IPS DF 6.9 (cell line): ENCODE measurements around the gene MTMR10.

Source experiments
- DNase-seq: peaks from one replicate; pipeline ENCODE4 v3.0.0-alpha.2; 2013; ENCODE audit warnings: low read depth, low spot score
- H3K27ac ChIP-seq: one replicate; pipeline ENCODE4 v1.5.1; 2013; ENCODE audit warnings: low read length, control low read depth
- H3K27me3 ChIP-seq: 2 replicates; pipeline ENCODE4 v1.6.1; 2013; ENCODE audit warnings: mild to moderate bottlenecking, low read length; ENCODE audit not compliant: control insufficient read depth, insufficient read depth
- H3K36me3 ChIP-seq: 2 replicates; pipeline ENCODE4 v1.6.1; 2013; ENCODE audit warnings: low read length; ENCODE audit not compliant: control insufficient read depth, insufficient read depth
- H3K4me1 ChIP-seq: 2 replicates; pipeline ENCODE4 v1.6.1; 2013; ENCODE audit warnings: low read length; ENCODE audit not compliant: control insufficient read depth, insufficient read depth
- H3K4me3 ChIP-seq: 2 replicates; pipeline ENCODE4 v1.5.1; 2013; ENCODE audit warnings: mild to moderate bottlenecking, low read length
- H3K9me3 ChIP-seq: 2 replicates; pipeline ENCODE4 v1.6.1; 2013; ENCODE audit warnings: low read length, inconsistent platforms; ENCODE audit not compliant: control insufficient read depth, insufficient read depth
- WGBS: extraction: QIAGEN DNeasy Blood & Tissue Kit; methylation state at CpG from one replicate; pipeline ENCODE4 v1.1.7; 2013; ENCODE audit warnings: mixed read lengths, missing lambda C conversion rate; ENCODE audit not compliant: insufficient read length, insufficient coverage; 5-methylcytosine and 5-hydroxymethylcytosine counted together

MTMR10 gene

DNA sequence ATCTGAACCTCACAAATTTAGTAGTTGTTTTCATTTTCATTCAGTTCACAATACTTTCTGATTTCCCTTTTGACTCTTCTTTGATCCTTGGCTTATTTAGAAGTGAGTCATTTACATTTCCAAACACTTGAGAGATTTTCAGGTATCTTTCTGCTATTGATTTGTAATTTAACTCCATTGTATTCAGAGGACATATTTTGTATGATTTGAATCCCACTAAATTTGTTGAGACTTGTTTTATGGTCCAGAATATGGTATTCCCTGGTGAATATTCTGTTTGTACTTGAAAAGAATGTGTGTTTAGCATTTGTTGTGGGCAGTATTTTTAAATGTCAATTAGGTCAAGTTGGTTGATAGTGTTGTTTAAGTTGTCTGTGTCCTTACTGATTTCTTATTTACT, 58.1 kb downstream of the MTMR10 start:
- Histone ChIP-seq H3K4me3 (no peak overlapping the region), H3K36me3 (peaks cover 12% of the 10 kb centered on the region), H3K27me3 (no peaks in the 10 kb centered on the region), H3K27ac (no peak overlapping the region), H3K4me1 (no peaks in the 10 kb centered on the region), H3K9me3 (no peaks in the 10 kb centered on the region)
- DNase-seq, result no peak

GRCh38 chr15:30930422-30930821, 61.0 kb downstream of the MTMR10 start:
- H3K9me3 ChIP-seq, result no peaks in the 10 kb centered on the region
- H3K27ac ChIP-seq, result no peak overlapping the region
- no peak overlapping the region for H3K4me3 ChIP-seq
- no CpG with 5 or more reads among the region's 8 CpGs for WGBS
- H3K4me1 ChIP-seq, result no peaks in the 10 kb centered on the region
- DNase-seq, result no peak
- H3K36me3 ChIP-seq, result peaks cover 17% of the 10 kb centered on the region
- no peaks in the 10 kb centered on the region for H3K27me3 ChIP-seq

DNA sequence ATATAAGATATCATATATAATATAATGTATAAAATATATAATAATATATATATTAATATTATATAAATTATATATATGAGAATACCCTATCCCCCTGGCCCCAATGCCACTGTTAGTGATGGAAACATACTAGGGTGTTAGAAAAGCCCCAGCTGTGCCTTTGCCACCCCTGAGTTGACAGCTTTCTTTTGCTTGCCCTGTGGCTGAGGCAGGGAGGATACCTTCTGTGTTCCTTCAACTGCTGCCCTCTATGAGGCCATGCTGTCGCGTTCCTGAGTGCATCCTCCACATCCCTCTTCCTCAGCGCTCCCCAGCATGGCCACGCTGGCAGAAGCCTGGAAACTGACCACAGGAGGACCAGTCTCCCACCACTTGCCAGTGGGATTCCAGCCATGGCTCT, 61.4 kb downstream of the MTMR10 start:
- Histone ChIP-seq H3K27ac (no peak overlapping the region), H3K36me3 (peaks cover 21% of the 10 kb centered on the region), H3K9me3 (no peaks in the 10 kb centered on the region), H3K27me3 (no peaks in the 10 kb centered on the region), H3K4me3 (no peak overlapping the region), H3K4me1 (no peaks in the 10 kb centered on the region)
- WGBS, result no CpG with 5 or more reads among the region's 4 CpGs
- no peak for DNase-seq

GRCh38 chr15:30929064-30929669, 62.3 kb downstream of the MTMR10 start:
- no peak overlapping the region for H3K27ac ChIP-seq
- DNase-seq, result no peak
- no peaks in the 10 kb centered on the region for H3K9me3 ChIP-seq

DNA sequence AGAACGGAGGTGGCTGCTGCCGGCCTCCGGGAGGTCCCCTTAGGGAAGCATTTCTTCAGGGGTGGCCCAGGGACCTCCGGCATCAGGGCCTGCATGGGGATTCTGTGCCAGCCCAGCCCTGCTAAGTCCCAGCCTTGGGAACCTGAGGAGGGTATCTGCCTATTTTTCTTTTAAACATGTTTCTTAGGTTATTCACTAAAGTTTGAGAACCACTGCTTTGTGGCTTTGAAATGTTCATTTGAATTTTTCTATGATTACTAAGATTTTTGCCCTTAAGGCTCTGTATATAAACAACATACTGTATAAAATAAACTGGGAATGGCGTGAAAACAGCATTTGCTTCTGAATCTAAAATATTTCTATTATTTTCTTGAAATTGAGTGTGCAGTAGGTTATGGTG, 63.4 kb downstream of the MTMR10 start:
- Histone ChIP-seq H3K4me3 (no peak overlapping the region), H3K4me1 (peaks cover 2% of the 10 kb centered on the region; the same call in 1 of the 2 replicates), H3K27ac (no peak overlapping the region), H3K9me3 (no peaks in the 10 kb centered on the region), H3K27me3 (no peaks in the 10 kb centered on the region), H3K36me3 (peaks cover 29% of the 10 kb centered on the region)
- WGBS, result no CpG with 5 or more reads among the region's 5 CpGs
- DNase-seq, result no peak

More at GRCh38 chr15:30929064-30929669, 62.3 kb downstream of the MTMR10 start:
- no CpG with 5 or more reads among the region's 10 CpGs for WGBS
- H3K36me3 ChIP-seq, result peaks cover 27% of the 10 kb centered on the region
- H3K27me3 ChIP-seq, result no peaks in the 10 kb centered on the region
- H3K4me1 ChIP-seq, result no peaks in the 10 kb centered on the region
- H3K4me3 ChIP-seq, result no peak overlapping the region

- Histone ChIP-seq H3K4me1 (peaks cover 2% of the 10 kb centered on the region; the same call in 1 of the 2 replicates), H3K4me3 (no peak overlapping the region), H3K27ac (no peak overlapping the region), H3K36me3 (peaks cover 29% of the 10 kb centered on the region), H3K9me3 (no peaks in the 10 kb centered on the region), H3K27me3 (no peaks in the 10 kb centered on the region)
- WGBS, result no CpG with 5 or more reads among the region's 7 CpGs
- DNase-seq, result no peak
Measured at GRCh38 chr15:30927148-30927761, 64.2 kb downstream of the MTMR10 start.

GRCh38 chr15:30926161-30926560, 65.3 kb downstream of the MTMR10 start:
- no peaks in the 10 kb centered on the region for H3K9me3 ChIP-seq
- H3K4me3 ChIP-seq, result no peak overlapping the region
- H3K27me3 ChIP-seq, result no peaks in the 10 kb centered on the region
- no peak overlapping the region for H3K27ac ChIP-seq
- peaks cover 6% of the 10 kb centered on the region; the same call in 1 of the 2 replicates for H3K4me1 ChIP-seq
- H3K36me3 ChIP-seq, result peaks cover 29% of the 10 kb centered on the region
- DNase-seq, result no peak
- WGBS, result no CpG with 5 or more reads among the region's 8 CpGs

DNA sequence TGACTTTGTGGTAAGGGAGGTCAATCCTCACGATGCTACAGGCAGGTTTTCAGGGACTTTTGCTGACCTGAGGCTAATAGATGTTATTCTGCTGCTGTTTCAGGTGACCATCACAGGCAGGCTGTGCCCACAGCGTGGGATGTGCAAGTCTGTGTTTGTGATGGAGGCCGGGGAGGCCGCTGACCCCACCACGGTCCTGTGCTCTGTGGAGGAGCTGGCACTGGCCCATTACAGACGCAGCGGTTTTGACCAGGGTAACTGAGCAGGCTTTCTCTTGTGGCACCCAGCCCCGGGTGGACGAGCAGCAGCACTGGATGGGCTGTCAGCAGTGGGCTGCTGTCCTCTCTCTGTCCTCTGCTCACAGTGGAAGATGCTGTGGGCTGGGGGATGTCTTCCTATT, 65.7 kb downstream of the MTMR10 start:
- DNase-seq, result no peak
- Histone ChIP-seq H3K36me3 (peaks cover 29% of the 10 kb centered on the region), H3K9me3 (no peaks in the 10 kb centered on the region), H3K27me3 (no peaks in the 10 kb centered on the region), H3K4me1 (peaks cover 8% of the 10 kb centered on the region), H3K27ac (no peak overlapping the region), H3K4me3 (no peak overlapping the region)
- WGBS, result no CpG with 5 or more reads among the region's 9 CpGs

GRCh38 chr15:30924353-30924752, 67.1 kb downstream of the MTMR10 start:
- Histone ChIP-seq H3K4me3 (no peak overlapping the region), H3K27me3 (no peaks in the 10 kb centered on the region), H3K9me3 (no peaks in the 10 kb centered on the region), H3K27ac (no peak overlapping the region), H3K4me1 (peaks cover 8% of the 10 kb centered on the region), H3K36me3 (peaks cover 21% of the 10 kb centered on the region)
- WGBS, result no CpG with 5 or more reads among the region's 5 CpGs
- no peak for DNase-seq

GRCh38 chr15:30923429-30923828, 68.0 kb downstream of the MTMR10 start:
- no peak overlapping the region for H3K27ac ChIP-seq
- DNase-seq, result no peak
- no CpG with 5 or more reads among the region's 7 CpGs for WGBS
- no peaks in the 10 kb centered on the region for H3K9me3 ChIP-seq
- peaks cover 18% of the 10 kb centered on the region for H3K36me3 ChIP-seq
- no peak overlapping the region for H3K4me3 ChIP-seq
- no peaks in the 10 kb centered on the region for H3K27me3 ChIP-seq
- H3K4me1 ChIP-seq, result peaks cover 8% of the 10 kb centered on the region
